ENCODE measurements around the gene RAD51B. TPM values are rescaled to one million over a fixed set of nuclear protein-coding genes. Genes with fewer than 3 reads are reported as not detected.
A peak's percentile ranks its signal among the peaks of the same experiment; 100 is the strongest.

RAD51B gene
- total and polyA plus RNA-seq, 9 of the 15 experiments (the other 6 are each of a cell fraction or from before 2014, with no cell fraction given): 8.5 to 17.3 (median 11.3) TPM

GRCh38 chr14:68210729-68211299 lies 391.2 kb downstream of the RAD51B start (continued):
- TF ChIP-seq SMARCE1 (IDR thresholded peaks at IDR 0.05) (peak; percentile 77), CREM (IDR thresholded peaks at IDR 0.05; ENCODE audit: low read depth) (peak; percentile 71), PTTG1 (tag; IDR thresholded peaks at IDR 0.05; ENCODE audit: low read depth) (no peak), RCOR1 (IDR thresholded peaks at IDR 0.05; ENCODE audit: borderline replicate concordance in 1 of 2, low read depth in 2 of 2, low read length in 2 of 2) (0 out of 4 replicates have a peak, but pooled peaks of 1 of the 2 experiments have one; percentile 17), C11orf30 (IDR thresholded peaks at IDR 0.05; ENCODE audit: low read depth) (no peak), MAX (CRISPR knock-in tag; IDR thresholded peaks at IDR 0.05) (peak; percentile 55), FOXK2 (conservative IDR thresholded peaks at IDR 0.05 in 1 of 2, IDR thresholded peaks at IDR 0.05 in 1 of 2; ENCODE audit: low read depth in 2 of 2) (peak; percentile 32 to 59; a peak in 2 of 4 replicates), NKRF (IDR thresholded peaks at IDR 0.05; ENCODE audit: borderline replicate concordance) (peak; percentile 38; the same call in 1 of the 2 replicates), ARNT (IDR thresholded peaks at IDR 0.05) (no peak), DACH1 (IDR thresholded peaks at IDR 0.05; ENCODE audit: partially characterized antibody) (peak; percentile 74), HDAC2 (IDR thresholded peaks at IDR 0.05) (0 out of 2 replicates have a peak, but pooled peaks have one; percentile 50), DPF2 (IDR thresholded peaks at IDR 0.05) (peak; percentile 81), MECOM (CRISPR knock-in tag; IDR thresholded peaks at IDR 0.05) (0 out of 2 replicates have a peak, but pooled peaks have one; percentile 55), JUND (IDR thresholded peaks at IDR 0.05; ENCODE audit: borderline replicate concordance, low read depth, low read length) (peak; percentile 74; the same call in 1 of the 2 replicates), JUND (tag; IDR thresholded peaks at IDR 0.05; ENCODE audit: borderline replicate concordance, low read depth, low read length) (peak; percentile 66; the same call in 2 of the 3 replicates), BHLHE40 (IDR thresholded peaks at IDR 0.05; ENCODE audit: low read length) (0 out of 2 replicates have a peak, but pooled peaks have one; percentile 16), KLF16 (IDR thresholded peaks at IDR 0.05) (0 out of 2 replicates have a peak, but pooled peaks have one; percentile 17), ARID1B (IDR thresholded peaks at IDR 0.05) (peak; percentile 83), CBFA2T2 (conservative IDR thresholded peaks at IDR 0.05) (peak; percentile 54), EP300 (IDR thresholded peaks at IDR 0.05; ENCODE audit: low read length) (peak; percentile 51; the same call in 1 of the 2 replicates), RBM15 (IDR thresholded peaks at IDR 0.05; ENCODE audit: insufficient read depth, low read length) (no peak), ZNF707 (CRISPR knock-in tag; conservative IDR thresholded peaks at IDR 0.05) (no peak), PKNOX1 (IDR thresholded peaks at IDR 0.05) (peak; percentile 20; the same call in 1 of the 2 replicates), NR2C2 (CRISPR knock-in tag; IDR thresholded peaks at IDR 0.05) (no peak), NR2C2 (tag; IDR thresholded peaks at IDR 0.05) (peak; percentile 44; the same call in 1 of the 2 replicates), VEZF1 (CRISPR knock-in tag; IDR thresholded peaks at IDR 0.05) (peak; percentile 30; the same call in 1 of the 2 replicates), TRIM24 (IDR thresholded peaks at IDR 0.05) (0 out of 4 replicates have a peak, but pooled peaks of 1 of the 2 experiments have one; percentile 24)

Data from K562 (cell line).